Mesendoderm (in vitro differentiated cells): ENCODE data around the gene ARHGEF9.

Experiments used
- DNase-seq: peaks from one replicate; pipeline ENCODE4 v3.0.0; 2013
- H2AK5ac ChIP-seq: 2 replicates; pipeline ENCODE4 v1.6.1; 2013; ENCODE audit warnings: low read length, inconsistent platforms
- H2BK120ac ChIP-seq: 2 replicates; pipeline ENCODE4 v1.6.1; 2013; ENCODE audit warnings: low read depth, mild to moderate bottlenecking, low read length, moderate library complexity, mixed read lengths
- H2BK15ac ChIP-seq: replicated peaks from 2 replicates; pipeline ENCODE4 v1.6.1; 2013; ENCODE audit warnings: low read depth, mild to moderate bottlenecking, moderate library complexity
- H2BK5ac ChIP-seq: 2 replicates; pipeline ENCODE4 v1.6.1; 2013; ENCODE audit warnings: low read length, inconsistent platforms
- H3K18ac ChIP-seq: 2 replicates; pipeline ENCODE4 v1.6.1; 2013; ENCODE audit warnings: mild to moderate bottlenecking, low read length, mixed read lengths
- H3K23ac ChIP-seq: one replicate; pipeline ENCODE4 v1.6.1; 2013; ENCODE audit warnings: low read length
- H3K27ac ChIP-seq: 2 replicates; pipeline ENCODE4 v1.5.1; 2013; ENCODE audit warnings: low read depth, mild to moderate bottlenecking, inconsistent platforms, low read length, moderate library complexity
- H3K27me3 ChIP-seq: 2 replicates; pipeline ENCODE4 v1.6.1; 2013; ENCODE audit warnings: low read length, control low read depth, mild to moderate bottlenecking, inconsistent platforms; ENCODE audit not compliant: insufficient read depth, poor library complexity
- H3K36me3 ChIP-seq: 2 replicates; pipeline ENCODE4 v1.6.1; 2013; ENCODE audit warnings: low read length, inconsistent platforms; ENCODE audit not compliant: control insufficient read depth, insufficient read depth
- H3K4ac ChIP-seq: one replicate; pipeline ENCODE4 v1.6.1; 2013; ENCODE audit warnings: low read depth, mild to moderate bottlenecking, low read length, moderate library complexity
- H3K4me1 ChIP-seq: 2 replicates; pipeline ENCODE4 v1.6.1; 2013; ENCODE audit warnings: low read depth, low read length, inconsistent platforms; ENCODE audit not compliant: control insufficient read depth
- H3K4me2 ChIP-seq: 2 replicates; pipeline ENCODE4 v1.6.1; 2013; ENCODE audit warnings: low read length
- H3K4me3 ChIP-seq: 2 replicates; pipeline ENCODE4 v1.5.1; 2013; ENCODE audit warnings: mild to moderate bottlenecking, low read length
- H3K56ac ChIP-seq: one replicate; pipeline ENCODE4 v1.6.1; 2013; ENCODE audit warnings: low read length
- H3K79me1 ChIP-seq: 2 replicates; pipeline ENCODE4 v1.6.1; 2013; ENCODE audit warnings: low read length, inconsistent platforms
- H3K79me2 ChIP-seq: 2 replicates; pipeline ENCODE4 v1.6.1; 2013; ENCODE audit warnings: mild to moderate bottlenecking, low read length; ENCODE audit not compliant: control insufficient read depth, insufficient read depth
- H3K9ac ChIP-seq: 2 replicates; pipeline ENCODE4 v1.6.1; 2013; ENCODE audit warnings: low read length, inconsistent platforms
- H4K5ac ChIP-seq: one replicate; pipeline ENCODE4 v1.6.1; 2013; ENCODE audit warnings: low read length
- H4K8ac ChIP-seq: one replicate; pipeline ENCODE4 v1.6.1; 2013; ENCODE audit warnings: low read depth, mild to moderate bottlenecking, control low read depth, low read length, moderate library complexity
- WGBS: extraction: QIAGEN DNeasy Blood & Tissue Kit; methylation state at CpG from one replicate; pipeline ENCODE4 v1.1.7; 2013; ENCODE audit warnings: low lambda C conversion rate, missing lambda C conversion rate; ENCODE audit not compliant: insufficient coverage; ENCODE audit errors: extremely low coverage; 5-methylcytosine and 5-hydroxymethylcytosine counted together

Gene ARHGEF9

DNA sequence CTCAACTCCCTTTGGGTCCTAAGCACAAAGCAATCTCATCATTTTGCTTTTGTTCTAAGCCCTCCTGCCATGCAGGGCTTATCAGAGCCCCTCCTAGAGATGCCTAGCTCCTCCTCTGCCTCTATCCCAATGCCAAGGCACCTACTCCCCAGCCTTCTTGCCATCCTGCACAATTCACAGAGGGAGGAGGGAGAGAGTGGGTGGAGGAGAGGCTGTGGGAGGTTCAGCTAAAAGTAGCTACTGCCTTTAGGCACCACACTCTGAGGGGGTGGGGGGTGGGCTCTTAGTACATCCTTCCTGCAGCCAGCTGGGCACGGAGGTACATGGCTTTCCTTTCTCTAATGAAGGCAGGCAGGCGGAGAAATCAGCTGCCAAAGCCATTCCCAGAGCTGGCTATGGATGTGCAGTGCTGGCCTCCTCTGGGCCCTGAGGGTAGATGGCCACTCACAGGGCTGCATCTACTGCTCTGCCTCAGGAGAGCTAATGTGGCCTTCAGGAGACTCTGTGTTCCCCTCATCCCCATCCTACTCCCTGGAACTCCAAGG lies 40.1 kb downstream of the ARHGEF9 start:
- Histone ChIP-seq H3K56ac (no peak overlapping the region), H3K4me1 (no peaks in the 10 kb centered on the region), H3K4me3 (no peak overlapping the region), H3K27ac (no peak overlapping the region), H3K79me2 (no peaks in the 10 kb centered on the region), H3K4me2 (no peak overlapping the region), H3K9ac (no peak overlapping the region), H4K5ac (no peak overlapping the region), H3K23ac (no peak overlapping the region), H3K36me3 (no peaks in the 10 kb centered on the region), H2AK5ac (no peak overlapping the region), H2BK15ac (no peak overlapping the region), H3K4ac (no peak overlapping the region), H3K79me1 (peaks cover 2% of the 10 kb centered on the region), H3K27me3 (no peaks in the 10 kb centered on the region), H2BK120ac (no peak overlapping the region), H4K8ac (no peak overlapping the region), H2BK5ac (no peak overlapping the region), H3K18ac (no peak overlapping the region)
- DNase-seq: no peak
- no CpG with 5 or more reads among the region's 2 CpGs for WGBS

DNA sequence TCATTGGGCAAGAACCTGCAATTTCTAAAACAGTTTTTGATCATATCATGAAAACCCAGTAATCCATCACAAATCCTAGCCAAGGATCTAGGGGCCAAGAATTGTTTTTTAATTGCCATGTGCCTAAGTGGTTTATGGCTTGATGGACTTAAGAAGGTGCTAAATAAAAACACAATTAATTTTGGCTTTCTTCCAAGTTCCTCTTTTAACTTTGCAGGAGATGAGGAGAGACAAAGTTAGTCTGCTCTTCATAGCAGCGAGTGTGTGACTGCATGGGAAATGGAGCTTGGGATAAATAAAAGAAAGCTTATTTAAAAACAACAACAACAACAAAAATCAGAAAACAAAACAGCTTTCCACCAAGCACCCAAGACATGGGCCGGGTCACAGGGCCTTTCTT lies 41.4 kb downstream of the ARHGEF9 start:
- Histone ChIP-seq H3K4me2 (no peak overlapping the region), H3K79me2 (no peaks in the 10 kb centered on the region)
- no CpG with 5 or more reads among the region's 2 CpGs for WGBS

DNA sequence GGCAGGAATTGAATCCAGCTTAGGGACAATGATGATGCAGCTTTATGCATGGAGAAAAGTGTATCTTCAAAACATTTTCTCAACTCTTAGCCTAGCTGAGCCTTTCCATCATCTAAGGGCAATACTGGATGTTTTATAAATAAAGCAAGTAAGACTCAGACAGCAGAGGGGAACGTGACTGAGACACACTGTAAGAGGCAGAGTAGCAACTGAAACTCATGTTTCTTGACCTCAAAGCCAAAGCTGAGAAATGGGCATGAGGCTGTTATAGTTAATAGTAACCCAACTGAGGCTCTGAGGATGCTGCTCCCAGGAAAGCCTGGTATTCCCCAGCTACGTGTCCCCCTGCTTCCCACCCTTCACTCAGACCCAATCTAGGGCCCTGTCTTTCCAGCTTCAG lies 44.6 kb downstream of the ARHGEF9 start:
- Histone ChIP-seq H3K23ac (no peak overlapping the region), H3K9ac (no peak overlapping the region), H2AK5ac (no peak overlapping the region), H3K27me3 (no peaks in the 10 kb centered on the region), H4K8ac (no peak overlapping the region), H3K4ac (no peak overlapping the region), H3K79me1 (peaks cover 2% of the 10 kb centered on the region), H3K79me2 (no peaks in the 10 kb centered on the region), H4K5ac (no peak overlapping the region), H3K18ac (no peak overlapping the region), H3K4me2 (no peak overlapping the region), H2BK5ac (no peak overlapping the region), H3K4me3 (no peak overlapping the region), H3K27ac (no peak overlapping the region), H3K56ac (no peak overlapping the region), H3K4me1 (no peaks in the 10 kb centered on the region), H2BK120ac (no peak overlapping the region), H3K36me3 (no peaks in the 10 kb centered on the region), H2BK15ac (no peak overlapping the region)
- WGBS: no CpG with 5 or more reads among the region's 2 CpGs
- no peak for DNase-seq

More for the DNA sequence above, 41.4 kb downstream of the ARHGEF9 start:
- Histone ChIP-seq H3K27ac (no peak overlapping the region), H3K4me3 (no peak overlapping the region), H3K9ac (no peak overlapping the region), H2AK5ac (no peak overlapping the region), H4K5ac (no peak overlapping the region), H2BK120ac (no peak overlapping the region), H3K36me3 (no peaks in the 10 kb centered on the region), H3K18ac (no peak overlapping the region), H3K79me1 (peaks cover 2% of the 10 kb centered on the region), H3K4ac (no peak overlapping the region), H3K56ac (no peak overlapping the region), H3K4me1 (no peaks in the 10 kb centered on the region), H3K27me3 (no peaks in the 10 kb centered on the region), H3K23ac (no peak overlapping the region), H4K8ac (no peak overlapping the region), H2BK5ac (no peak overlapping the region), H2BK15ac (no peak overlapping the region)
- no peak for DNase-seq

DNA sequence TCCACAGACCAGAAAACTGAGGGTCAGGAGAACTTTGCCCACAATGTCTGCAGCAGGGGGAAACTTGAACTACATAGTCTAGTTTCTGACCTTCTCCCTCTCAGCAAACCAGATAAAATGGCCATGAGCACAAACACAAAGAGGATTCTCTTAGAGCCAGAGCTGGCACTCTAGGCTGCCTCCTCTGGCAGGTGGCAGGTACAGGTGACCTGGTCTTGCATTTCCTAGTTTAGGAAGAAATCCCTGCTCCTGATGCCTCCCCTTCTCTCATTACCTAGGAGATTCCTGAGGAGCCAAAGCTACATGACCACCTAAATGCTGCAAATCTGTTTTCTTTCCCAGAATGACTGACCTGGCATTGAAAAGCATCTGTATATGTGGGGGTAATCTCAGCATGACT lies 45.1 kb downstream of the ARHGEF9 start:
- Histone ChIP-seq H3K4me1 (no peaks in the 10 kb centered on the region), H3K79me2 (no peaks in the 10 kb centered on the region), H3K4me2 (no peak overlapping the region), H4K8ac (no peak overlapping the region), H3K27me3 (no peaks in the 10 kb centered on the region), H2BK15ac (no peak overlapping the region), H2BK5ac (no peak overlapping the region), H3K4ac (no peak overlapping the region), H3K18ac (no peak overlapping the region), H3K56ac (no peak overlapping the region), H3K9ac (no peak overlapping the region), H3K4me3 (no peak overlapping the region), H3K23ac (no peak overlapping the region), H3K79me1 (peaks cover 2% of the 10 kb centered on the region), H4K5ac (no peak overlapping the region), H2BK120ac (no peak overlapping the region), H3K27ac (no peak overlapping the region), H3K36me3 (no peaks in the 10 kb centered on the region), H2AK5ac (no peak overlapping the region)
- peak; percentile 23 for DNase-seq

- Histone ChIP-seq H2BK120ac (no peak overlapping the region), H3K79me1 (peaks cover 2% of the 10 kb centered on the region), H3K18ac (no peak overlapping the region), H4K8ac (no peak overlapping the region), H3K4ac (no peak overlapping the region), H3K79me2 (no peaks in the 10 kb centered on the region), H3K27me3 (no peaks in the 10 kb centered on the region), H3K4me1 (no peaks in the 10 kb centered on the region), H3K9ac (no peak overlapping the region), H3K4me2 (no peak overlapping the region), H4K5ac (no peak overlapping the region), H3K56ac (no peak overlapping the region), H2BK15ac (no peak overlapping the region), H3K4me3 (no peak overlapping the region), H3K36me3 (no peaks in the 10 kb centered on the region), H2AK5ac (no peak overlapping the region), H2BK5ac (no peak overlapping the region), H3K23ac (no peak overlapping the region), H3K27ac (no peak overlapping the region)
- DNase-seq: no peak
- no CpG with 5 or more reads among the region's 1 CpG for WGBS
Measured at GRCh38 chrX:63738696-63739095, 46.3 kb downstream of the ARHGEF9 start.

- H3K27ac ChIP-seq: no peak overlapping the region
- no peak overlapping the region for H4K8ac ChIP-seq
- no peak overlapping the region for H3K18ac ChIP-seq
- no peak overlapping the region for H3K4me3 ChIP-seq
- no peak overlapping the region for H3K23ac ChIP-seq
- H2BK5ac ChIP-seq: no peak overlapping the region
- H3K79me1 ChIP-seq: peaks cover 2% of the 10 kb centered on the region
- no peaks in the 10 kb centered on the region for H3K79me2 ChIP-seq
- no peak for DNase-seq
- no peak overlapping the region for H2BK15ac ChIP-seq
- no CpG with 5 or more reads among the region's 3 CpGs for WGBS
- H3K36me3 ChIP-seq: no peaks in the 10 kb centered on the region
- no peak overlapping the region for H3K56ac ChIP-seq
- no peaks in the 10 kb centered on the region for H3K4me1 ChIP-seq
- H3K9ac ChIP-seq: no peak overlapping the region
- H3K27me3 ChIP-seq: no peaks in the 10 kb centered on the region
- H3K4ac ChIP-seq: no peak overlapping the region
- H4K5ac ChIP-seq: no peak overlapping the region
- no peak overlapping the region for H2BK120ac ChIP-seq
- no peak overlapping the region for H3K4me2 ChIP-seq
- H2AK5ac ChIP-seq: no peak overlapping the region
Measured at GRCh38 chrX:63737131-63737921, 47.7 kb downstream of the ARHGEF9 start.
